H1 (cell line): ENCODE measurements around the gene NOP9.

Experiments used
- ATF3 ChIP-seq: IDR thresholded peaks from 2 replicates; pipeline ENCODE4 v1.6.1; 2011; ENCODE audit warnings: low read depth, mild to moderate bottlenecking, low read length; ENCODE audit not compliant: insufficient read depth
- EP300 ChIP-seq, 2 experiments: IDR thresholded peaks; 1 replicate in 1 of 2; 2 replicates in 1 of 2; pipeline ENCODE4 v1.6.1; 2011 to 2012; ENCODE audit warnings: low read depth in 2 of 2, low read length in 2 of 2, mild to moderate bottlenecking in 2 of 2, borderline replicate concordance in 1 of 2, inconsistent platforms in 1 of 2, moderate library complexity in 1 of 2
- EZH2 ChIP-seq: fragments of 200-600 bp; sonication (generic); IDR thresholded peaks from 2 replicates; pipeline ENCODE4 v1.7.1; 2012; ENCODE audit warnings: low read depth, mild to moderate bottlenecking, moderate library complexity, low read length, inconsistent platforms; ENCODE audit not compliant: severe bottlenecking
- JUN ChIP-seq: IDR thresholded peaks from 2 replicates; pipeline ENCODE4 v1.6.1; 2011; ENCODE audit warnings: low read depth, mild to moderate bottlenecking, improper control_type of control experiment, low read length
- KDM1A ChIP-seq: fragments of 200-600, 300-600 bp; sonication (generic); IDR thresholded peaks from 2 replicates; pipeline ENCODE4 v1.7.1; 2016; ENCODE audit warnings: mild to moderate bottlenecking, low read length, borderline replicate concordance
- KDM5A ChIP-seq: fragments of 200-600 bp; IDR thresholded peaks from 2 replicates; pipeline ENCODE4 v1.7.1; 2012; ENCODE audit warnings: mild to moderate bottlenecking, low read length, inconsistent platforms, mixed read lengths
- POLR2A ChIP-seq, 2 experiments: IDR thresholded peaks; 1 replicate in 1 of 2; 2 replicates in 1 of 2; pipeline ENCODE4 v1.6.1; 2011; ENCODE audit warnings: low read depth in 2 of 2, low read length in 2 of 2, mild to moderate bottlenecking in 2 of 2; ENCODE audit errors: control extremely low read depth in 1 of 2
- RAD21 ChIP-seq, 2 experiments: IDR thresholded peaks in 1 of 2; conservative IDR thresholded peaks in 1 of 2; 2 replicates each; pipeline ENCODE4 v1.6.1; 2011; ENCODE audit warnings: low read depth in 2 of 2, low read length in 2 of 2, improper control_type of control experiment in 1 of 2, inconsistent platforms in 1 of 2, mild to moderate bottlenecking in 1 of 2, moderate library complexity in 1 of 2
- RNF2 ChIP-seq: fragments of 200-900, 300-1000 bp; sonication (generic); IDR thresholded peaks from 2 replicates; pipeline ENCODE4 v1.7.1; 2016; ENCODE audit warnings: borderline replicate concordance, low read depth, mild to moderate bottlenecking, antibody characterized with exemption, low read length; ENCODE audit not compliant: poor library complexity, severe bottlenecking; ENCODE audit errors: missing control alignments
- TAF1 ChIP-seq: IDR thresholded peaks from 2 replicates; pipeline ENCODE4 v1.6.1; 2011; ENCODE audit warnings: mild to moderate bottlenecking, low read depth, low read length
- YY1 ChIP-seq: IDR thresholded peaks from 2 replicates; pipeline ENCODE4 v1.6.1; 2011; ENCODE audit warnings: low read depth, mild to moderate bottlenecking, low read length
- TF ChIP-seq, protein P1 (sequence below), 3 experiments: IDR thresholded peaks; 1 replicate in 2 of 3; 2 replicates in 1 of 3; pipeline versions ENCODE4 v1.5.1 to v1.6.1; 2011; ENCODE audit warnings: low read length in 3 of 3, mild to moderate bottlenecking in 3 of 3, inconsistent platforms in 2 of 3, low read depth in 1 of 3, moderate library complexity in 1 of 3; ENCODE audit not compliant: insufficient read depth in 1 of 3; ENCODE audit errors: control extremely low read depth in 1 of 3

- TF ChIP-seq RNF2 (no peak), EP300 (IDR thresholded peaks at IDR 0.05; ENCODE audit: borderline replicate concordance in 1 of 2, low read depth in 2 of 2, low read length in 2 of 2) (no peak), POLR2A (IDR thresholded peaks at IDR 0.05; ENCODE audit: control extremely low read depth in 1 of 2, low read depth in 2 of 2, low read length in 2 of 2) (no peak), YY1 (no peak), KDM1A (no peak), TAF1 (no peak), JUN (no peak), ATF3 (no peak), KDM5A (no peak), RAD21 (IDR thresholded peaks at IDR 0.05 in 1 of 2, conservative IDR thresholded peaks at IDR 0.05 in 1 of 2; ENCODE audit: low read depth in 2 of 2, low read length in 2 of 2) (no peak), EZH2 (no peak)
- TF ChIP-seq, protein P1, sequence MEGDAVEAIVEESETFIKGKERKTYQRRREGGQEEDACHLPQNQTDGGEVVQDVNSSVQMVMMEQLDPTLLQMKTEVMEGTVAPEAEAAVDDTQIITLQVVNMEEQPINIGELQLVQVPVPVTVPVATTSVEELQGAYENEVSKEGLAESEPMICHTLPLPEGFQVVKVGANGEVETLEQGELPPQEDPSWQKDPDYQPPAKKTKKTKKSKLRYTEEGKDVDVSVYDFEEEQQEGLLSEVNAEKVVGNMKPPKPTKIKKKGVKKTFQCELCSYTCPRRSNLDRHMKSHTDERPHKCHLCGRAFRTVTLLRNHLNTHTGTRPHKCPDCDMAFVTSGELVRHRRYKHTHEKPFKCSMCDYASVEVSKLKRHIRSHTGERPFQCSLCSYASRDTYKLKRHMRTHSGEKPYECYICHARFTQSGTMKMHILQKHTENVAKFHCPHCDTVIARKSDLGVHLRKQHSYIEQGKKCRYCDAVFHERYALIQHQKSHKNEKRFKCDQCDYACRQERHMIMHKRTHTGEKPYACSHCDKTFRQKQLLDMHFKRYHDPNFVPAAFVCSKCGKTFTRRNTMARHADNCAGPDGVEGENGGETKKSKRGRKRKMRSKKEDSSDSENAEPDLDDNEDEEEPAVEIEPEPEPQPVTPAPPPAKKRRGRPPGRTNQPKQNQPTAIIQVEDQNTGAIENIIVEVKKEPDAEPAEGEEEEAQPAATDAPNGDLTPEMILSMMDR (IDR thresholded peaks at IDR 0.05; ENCODE audit: control extremely low read depth in 1 of 3, insufficient read depth in 1 of 3, low read depth in 1 of 3, low read length in 3 of 3): no peak
These were observed 33.1 kb upstream of the NOP9 start for GRCh38 chr14:24266344-24267244.
